Stimulated activated CD8-positive, alpha-beta memory T cell treated with anti-CD3 and anti-CD28 coated beads, Interleukin-4, amount 100 ng/mL, for 48 hours (primary cell): ENCODE results near the gene TGFA.

Source experiments
- DNase-seq: peaks from one replicate; pipeline ENCODE4 v3.0.0-alpha.2; 2020

TGFA gene

DNA sequence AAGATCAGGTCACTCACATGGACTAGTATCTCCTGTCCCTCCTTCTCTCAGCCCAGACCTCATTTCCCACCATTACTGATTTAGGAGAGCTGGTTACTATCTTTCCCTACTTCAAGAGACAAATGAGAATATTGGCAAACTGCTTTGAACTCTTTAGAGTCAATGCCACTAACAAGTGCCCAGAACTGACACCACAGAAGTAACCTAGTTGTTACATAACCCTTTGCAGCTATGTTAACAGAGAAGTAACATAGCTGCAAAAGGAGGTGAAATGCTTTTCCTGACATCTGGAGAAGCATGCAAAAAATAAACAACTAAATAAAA, 30.0 kb downstream of the TGFA start:
- no peak for DNase-seq

DNA sequence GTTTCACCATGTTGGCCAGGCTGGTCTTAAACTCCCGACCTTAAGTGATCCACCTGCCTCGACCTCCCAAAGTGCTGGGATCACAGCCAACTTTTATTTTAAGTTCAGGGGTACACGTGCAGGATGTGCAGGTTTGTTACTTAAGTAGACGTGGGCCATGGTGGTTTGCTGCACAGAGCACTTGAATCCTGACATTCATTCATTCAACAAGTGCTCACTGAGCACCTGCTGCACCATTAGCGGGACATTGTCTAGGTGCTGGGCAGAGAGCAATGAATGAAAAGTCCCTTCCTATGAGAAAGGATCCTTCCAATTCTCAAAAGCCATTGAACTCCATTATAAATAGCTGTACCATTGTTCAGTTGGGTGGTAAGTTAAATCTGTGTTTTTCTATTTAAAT, 31.0 kb downstream of the TGFA start:
- no peak for DNase-seq

GRCh38 chr2:70520825-70521224, 32.8 kb downstream of the TGFA start:
- no peak for DNase-seq

DNA sequence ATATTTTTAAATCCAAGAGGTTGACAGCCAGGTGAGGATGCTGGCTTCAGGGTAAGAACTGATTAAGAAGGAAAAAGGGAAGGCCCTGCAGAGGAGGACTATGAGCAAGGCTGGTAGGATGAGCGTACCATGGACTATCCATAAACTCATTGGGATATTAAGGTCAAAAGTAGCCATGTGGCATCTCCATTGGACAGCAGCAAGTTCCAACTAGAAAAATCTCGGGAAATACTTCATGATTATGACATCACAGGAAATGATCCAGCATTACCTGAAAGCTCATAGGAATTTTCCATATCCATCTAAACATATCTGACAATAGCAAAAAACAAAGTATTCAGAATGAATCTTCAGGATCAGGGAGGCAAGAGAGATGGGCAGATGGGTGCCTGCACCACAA, 34.2 kb downstream of the TGFA start:
- DNase-seq, result no peak

GRCh38 chr2:70518557-70518956, 35.1 kb downstream of the TGFA start:
- DNase-seq, result no peak

DNA sequence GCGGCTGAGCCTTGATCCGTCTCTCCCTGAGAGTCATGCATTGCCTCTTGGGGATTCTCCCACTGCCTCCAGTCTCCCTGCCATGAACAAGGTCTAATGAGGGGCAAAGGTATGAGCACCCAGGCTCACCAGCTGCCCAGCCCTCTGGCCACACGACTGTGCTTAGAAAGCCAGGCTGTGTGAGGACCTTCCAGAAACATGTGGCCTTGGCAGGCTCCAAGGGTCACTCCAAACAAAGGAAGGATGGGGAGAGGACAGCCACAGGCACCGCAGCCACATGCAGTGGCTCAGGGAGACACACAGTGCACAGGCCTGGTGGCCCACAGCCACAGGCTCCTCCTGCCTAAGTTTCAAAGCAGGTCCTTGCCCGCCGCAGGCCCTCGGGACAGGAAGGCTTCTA, 35.8 kb downstream of the TGFA start:
- no peak for DNase-seq

DNA sequence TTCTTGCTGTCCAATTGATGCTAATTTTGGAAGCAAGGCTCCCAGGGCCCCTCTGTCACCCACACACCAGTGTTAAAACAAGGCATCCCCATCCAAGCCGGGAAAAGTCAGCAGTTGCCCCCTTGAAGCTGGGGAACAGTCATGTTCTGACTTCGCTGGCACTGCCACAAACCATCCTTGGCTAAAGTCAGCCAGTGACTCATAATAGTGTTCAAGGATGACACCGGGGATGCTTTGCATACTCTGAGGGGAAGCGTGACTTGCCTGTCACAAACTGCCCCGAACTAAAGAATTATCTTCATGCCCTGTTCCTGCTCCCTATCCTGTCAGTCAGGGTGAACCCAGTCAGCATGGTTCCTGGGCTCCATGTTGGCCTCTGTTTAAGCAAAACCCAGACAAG, 37.0 kb downstream of the TGFA start:
- no peak for DNase-seq

DNA sequence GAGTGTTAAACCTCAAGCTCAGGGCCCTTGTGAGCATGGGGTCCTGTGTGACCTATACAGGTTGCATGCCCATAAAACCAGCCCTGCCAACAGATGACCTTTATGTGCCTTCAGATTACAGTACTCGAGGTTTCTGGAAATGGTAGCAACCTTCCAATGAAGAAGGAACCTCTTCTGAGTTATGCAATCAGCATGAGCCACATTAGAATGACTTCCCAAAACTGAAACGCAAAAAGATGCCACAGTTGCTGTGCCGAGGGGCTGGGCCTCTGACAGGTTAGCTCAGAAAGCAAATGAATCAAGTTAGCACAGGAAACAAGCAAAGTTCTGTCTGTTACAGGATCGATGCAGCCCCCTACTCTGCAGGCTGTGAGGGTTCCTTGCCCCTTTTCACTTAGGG, 37.7 kb downstream of the TGFA start:
- DNase-seq, result no peak

GRCh38 chr2:70514612-70515055, 39.0 kb downstream of the TGFA start:
- no peak for DNase-seq

- DNase-seq, result no peak
Observed at GRCh38 chr2:70513738-70514137, 39.9 kb downstream of the TGFA start.

GRCh38 chr2:70511971-70512729, 41.5 kb downstream of the TGFA start:
- no peak for DNase-seq

DNA sequence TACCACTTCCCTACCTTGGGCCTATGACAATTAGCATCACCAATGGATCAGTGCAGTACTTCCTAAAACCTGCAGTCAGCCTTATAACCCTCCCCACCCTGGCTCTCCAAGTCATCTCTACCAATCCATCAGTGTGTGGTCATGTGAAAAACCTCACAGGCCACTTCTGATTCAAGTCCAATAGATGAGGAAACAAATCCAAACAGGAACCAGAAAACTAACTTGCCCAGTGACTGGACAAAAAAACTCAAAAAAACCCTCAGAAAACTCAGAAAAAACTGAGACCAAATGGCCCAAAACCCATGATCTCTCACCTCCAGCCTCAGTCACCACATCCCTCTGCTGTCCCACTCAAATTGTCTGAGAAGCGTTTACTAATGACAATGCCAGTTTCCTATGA, 43.3 kb downstream of the TGFA start:
- no peak for DNase-seq

GRCh38 chr2:70509565-70509964, 44.1 kb downstream of the TGFA start:
- DNase-seq, result no peak

- DNase-seq, result no peak
Observed at GRCh38 chr2:70508711-70509462, 44.7 kb downstream of the TGFA start.

DNA sequence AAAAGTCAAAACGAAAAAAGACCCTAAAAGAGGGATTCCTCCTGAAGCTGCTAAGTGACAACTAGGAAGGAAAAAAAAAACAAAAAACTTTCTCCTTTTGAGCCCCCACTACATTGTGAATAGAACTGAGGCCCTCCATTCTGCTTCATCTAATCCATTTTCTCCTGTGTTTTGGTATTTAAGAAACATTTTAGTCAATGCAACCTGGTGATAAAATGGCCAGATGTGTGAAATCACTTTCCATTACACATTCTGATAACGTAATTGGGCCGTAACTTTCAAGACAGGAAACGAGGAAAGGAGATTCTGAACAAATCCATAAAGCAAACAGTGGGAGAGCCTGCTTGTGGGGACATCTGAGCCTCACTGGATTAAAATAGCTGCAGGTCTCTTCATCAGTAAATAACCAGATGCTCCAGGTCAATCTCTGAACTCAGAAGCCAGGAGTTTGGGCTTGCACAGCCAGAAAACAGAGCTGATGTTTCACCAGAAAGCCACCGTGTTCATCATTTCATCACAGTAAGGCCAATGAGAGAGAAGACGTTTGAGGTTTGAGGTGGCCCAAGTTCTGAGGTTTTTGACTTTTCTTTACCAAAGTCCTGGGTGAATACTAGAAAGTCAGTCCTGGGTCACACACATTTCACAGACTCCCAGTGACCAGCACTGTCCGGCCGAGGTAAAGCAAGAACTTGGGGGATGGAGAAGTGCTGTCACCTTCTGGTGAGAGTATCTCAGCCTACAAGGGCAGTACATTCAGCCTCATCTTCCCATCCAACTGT, 47.8 kb downstream of the TGFA start:
- no peak for DNase-seq

DNA sequence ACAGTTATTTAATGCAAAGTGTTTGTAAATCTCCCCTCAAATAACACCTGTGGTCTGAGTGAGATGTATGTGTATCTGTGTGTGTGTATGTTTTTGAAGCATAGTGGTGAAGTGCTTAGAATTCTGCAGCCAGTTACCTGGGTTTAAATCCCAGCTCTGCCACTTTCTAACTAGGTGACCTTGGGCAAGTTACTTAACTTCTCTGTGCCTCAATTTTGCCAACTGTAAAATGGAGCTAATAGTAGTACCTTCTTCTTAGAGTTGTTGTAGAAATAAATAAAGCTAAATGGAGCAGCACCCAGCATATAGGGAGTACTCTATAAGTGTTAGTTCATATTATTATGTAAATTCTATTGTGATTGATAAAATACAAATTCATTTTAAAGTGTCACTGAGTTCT, 48.9 kb downstream of the TGFA start:
- DNase-seq, result no peak

GRCh38 chr2:70503896-70504295, 49.7 kb downstream of the TGFA start:
- DNase-seq, result no peak

- DNase-seq, result no peak
Observed at GRCh38 chr2:70501728-70502127, 51.9 kb downstream of the TGFA start.

- no peak for DNase-seq
Observed at GRCh38 chr2:70501215-70501614, 52.4 kb downstream of the TGFA start.

DNA sequence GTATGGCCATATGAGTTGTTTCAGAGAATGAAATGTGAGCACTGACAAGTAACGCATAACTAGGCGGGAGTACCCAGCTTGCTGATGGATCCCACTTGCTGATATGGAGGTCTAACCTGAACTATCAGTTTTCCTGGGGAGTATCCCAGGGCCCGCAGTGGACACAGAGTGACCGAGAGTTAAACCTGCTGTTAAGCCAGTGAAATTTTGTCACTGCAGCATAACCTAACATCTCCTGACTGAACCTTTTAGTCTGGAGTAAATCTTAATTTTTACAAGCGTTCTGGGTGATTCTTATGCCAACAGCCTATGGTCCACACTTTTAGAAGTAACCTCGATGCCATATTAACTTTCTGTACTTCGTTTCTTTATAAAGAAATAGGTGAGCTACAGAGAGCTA, 54.4 kb downstream of the TGFA start:
- no peak for DNase-seq

DNA sequence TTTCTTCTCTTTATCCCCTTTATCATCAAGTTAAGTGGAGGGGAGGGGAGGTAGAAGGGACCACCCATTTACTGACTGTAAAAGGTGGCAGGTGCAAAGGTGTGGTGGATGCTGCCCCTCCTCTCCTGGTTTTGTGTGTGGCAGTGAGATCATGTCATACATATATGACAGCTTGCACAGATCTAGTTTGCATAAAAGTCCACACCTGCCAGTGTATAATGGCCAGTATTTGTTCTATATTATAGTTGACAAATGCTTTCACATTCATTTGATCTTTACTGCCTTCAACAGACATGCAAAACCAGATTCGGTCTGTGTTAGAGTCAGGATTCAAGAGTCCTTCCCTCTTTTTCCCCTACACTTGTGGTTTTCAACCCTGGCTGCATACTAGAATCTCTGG, 55.1 kb downstream of the TGFA start:
- DNase-seq, result no peak

GRCh38 chr2:70498054-70498453, 55.6 kb downstream of the TGFA start:
- no peak for DNase-seq

- no peak for DNase-seq
Observed at GRCh38 chr2:70496819-70497218, 56.8 kb downstream of the TGFA start.

DNA sequence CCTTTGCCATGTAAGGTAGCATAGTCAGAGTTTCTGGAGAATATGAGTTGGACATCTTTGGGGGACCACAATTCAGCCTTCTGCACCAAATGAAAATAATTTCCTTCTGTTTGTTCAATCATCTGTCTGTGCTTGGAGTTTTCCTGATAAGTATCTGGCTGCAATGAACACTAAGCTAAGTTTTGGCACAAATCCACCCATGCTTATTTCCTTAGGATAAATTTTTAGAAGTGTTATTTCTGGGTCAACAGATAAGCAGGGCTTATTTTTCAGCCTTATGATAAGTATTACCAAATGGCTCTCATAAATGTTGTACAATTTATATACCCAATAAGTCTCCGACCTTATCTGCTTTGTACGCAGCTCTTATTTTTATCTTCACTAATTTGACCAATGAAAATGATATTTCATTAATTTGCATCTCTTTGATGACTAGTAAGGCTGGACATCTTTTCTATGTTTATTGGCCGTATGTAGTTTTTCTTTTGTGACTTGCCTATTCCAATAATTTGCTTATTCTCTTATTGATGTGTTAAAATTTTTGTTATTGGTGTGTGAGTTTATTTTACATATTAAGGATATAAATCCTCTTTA, 59.2 kb downstream of the TGFA start:
- DNase-seq, result no peak
